HG03571 (cell line): ENCODE measurements around the gene PNMA8A.

Experiments used
- ATAC-seq: cut with Tn5 transposase; IDR thresholded peaks from one replicate; pipeline ENCODE4 v1.9.1; 2021; ENCODE audit not compliant: unreplicated experiment

Gene PNMA8A

DNA sequence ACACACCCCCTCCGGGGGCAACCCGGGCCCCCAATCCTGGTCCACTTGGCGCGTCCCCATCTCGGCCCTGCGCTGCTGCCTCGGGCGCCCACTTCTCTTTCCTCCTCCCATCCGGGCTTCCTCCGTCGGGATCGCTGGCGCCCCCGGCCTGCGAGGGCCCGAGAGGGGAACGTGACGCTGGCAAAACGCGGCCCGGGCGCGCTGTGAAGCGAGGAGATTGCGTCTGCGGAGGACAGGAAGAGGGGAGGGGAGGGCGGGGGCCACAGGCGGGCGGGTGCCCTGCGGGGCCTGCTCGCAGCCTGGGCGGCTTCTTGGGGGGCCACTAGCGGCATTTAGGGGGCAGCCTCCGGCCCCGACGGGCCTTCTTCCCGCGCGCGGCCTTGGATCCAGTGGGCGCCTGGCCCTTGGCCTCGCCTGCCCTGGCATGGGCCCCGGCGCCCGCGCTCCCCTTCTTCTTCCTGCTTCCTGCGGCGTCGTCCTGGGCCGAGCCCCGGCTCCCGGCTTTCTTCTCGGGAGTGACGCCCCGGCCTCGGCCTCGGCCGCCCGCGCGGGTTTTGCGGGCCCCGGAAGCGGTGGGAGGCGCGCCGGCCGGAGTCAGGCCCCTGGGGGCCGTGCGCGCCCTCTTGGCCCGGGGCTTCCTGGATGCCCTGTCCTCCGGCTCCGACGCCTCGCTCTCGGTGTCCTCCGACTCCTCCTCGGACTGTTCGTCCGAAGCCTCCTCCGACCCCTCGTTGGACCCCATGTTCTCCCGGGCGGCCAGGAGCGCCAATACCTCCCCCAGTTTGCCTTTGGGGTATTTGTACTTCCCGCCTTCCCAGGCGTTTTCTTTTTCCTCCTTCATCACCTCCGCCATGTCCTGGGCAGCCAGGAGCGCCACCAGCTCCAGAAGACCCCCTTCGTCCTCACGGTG is 22.1 kb upstream of the PNMA8A start:
- ATAC-seq, result no peak

DNA sequence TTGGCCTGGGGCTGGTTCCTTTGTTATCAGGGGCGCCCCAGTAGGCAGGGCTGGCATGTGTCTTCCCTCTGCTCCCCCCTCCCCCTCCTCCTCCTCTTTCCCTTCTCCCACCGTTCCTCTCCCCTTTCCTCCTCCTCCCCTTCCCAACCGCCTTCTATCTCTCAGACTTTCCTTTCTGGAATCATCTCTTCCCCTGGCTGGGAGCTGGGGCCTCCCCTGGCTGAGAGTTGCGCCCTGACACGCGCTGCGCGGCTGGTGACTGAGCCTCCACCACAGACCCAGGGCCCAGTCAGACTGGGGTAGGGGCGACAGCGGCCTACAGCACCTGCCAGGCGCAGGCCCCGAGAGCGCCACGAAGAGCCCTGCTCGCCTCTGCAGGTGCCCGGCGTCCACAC is 21.5 kb upstream of the PNMA8A start:
- no peak for ATAC-seq

DNA sequence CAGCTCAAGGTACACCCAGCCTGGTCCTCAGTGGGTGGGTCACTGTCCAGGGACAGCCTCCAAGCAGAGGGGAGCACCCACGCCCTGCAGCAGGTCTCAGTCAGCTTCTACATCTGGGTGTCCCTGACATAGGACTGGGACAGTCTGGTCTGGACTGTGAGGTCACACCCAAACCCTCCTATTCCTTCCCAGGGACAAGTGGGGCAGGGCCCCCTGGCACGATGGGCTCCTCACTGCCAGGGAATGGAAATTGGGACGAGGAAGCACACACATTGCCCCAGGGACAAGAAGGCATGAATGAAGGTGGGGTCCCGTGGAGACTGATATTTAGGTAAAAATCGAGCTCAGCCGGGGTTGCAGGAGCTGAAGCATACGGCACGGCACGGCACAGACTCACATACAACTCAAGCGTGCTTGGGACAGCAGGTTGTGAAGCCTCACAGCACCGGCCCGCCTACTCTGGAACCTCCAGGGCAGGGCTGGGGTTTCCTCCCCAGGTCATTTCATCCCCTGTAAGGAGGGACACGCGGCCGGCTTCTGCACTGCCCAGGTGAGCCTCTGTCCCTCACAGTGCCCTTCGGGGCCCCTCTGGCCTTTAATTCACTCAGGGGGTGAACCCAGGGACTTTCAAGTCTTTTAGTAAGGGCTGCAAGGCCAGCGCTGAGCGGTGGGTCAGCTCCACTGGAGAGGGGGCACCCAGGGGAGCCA is 20.8 kb upstream of the PNMA8A start:
- ATAC-seq, result no peak

DNA sequence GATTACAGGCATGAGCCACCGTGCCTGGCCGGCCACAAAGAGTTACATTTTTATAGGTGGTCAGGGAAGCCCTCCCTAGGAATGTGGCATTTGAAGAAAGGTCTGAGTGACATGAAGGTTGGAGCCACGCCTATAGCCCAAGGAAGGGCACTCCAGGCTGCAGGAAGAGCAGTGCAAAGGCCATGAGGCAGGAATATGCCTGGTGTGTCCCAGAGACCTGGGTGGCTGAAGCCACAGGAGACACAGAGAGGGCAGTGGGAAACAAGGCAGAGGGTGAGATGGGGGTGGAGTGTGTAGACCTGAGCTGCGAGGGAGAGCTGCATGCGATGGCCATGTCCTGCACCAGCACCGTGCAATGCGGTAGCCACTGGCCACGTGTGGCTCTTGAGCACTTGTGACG is 19.4 kb upstream of the PNMA8A start:
- ATAC-seq, result no peak

DNA sequence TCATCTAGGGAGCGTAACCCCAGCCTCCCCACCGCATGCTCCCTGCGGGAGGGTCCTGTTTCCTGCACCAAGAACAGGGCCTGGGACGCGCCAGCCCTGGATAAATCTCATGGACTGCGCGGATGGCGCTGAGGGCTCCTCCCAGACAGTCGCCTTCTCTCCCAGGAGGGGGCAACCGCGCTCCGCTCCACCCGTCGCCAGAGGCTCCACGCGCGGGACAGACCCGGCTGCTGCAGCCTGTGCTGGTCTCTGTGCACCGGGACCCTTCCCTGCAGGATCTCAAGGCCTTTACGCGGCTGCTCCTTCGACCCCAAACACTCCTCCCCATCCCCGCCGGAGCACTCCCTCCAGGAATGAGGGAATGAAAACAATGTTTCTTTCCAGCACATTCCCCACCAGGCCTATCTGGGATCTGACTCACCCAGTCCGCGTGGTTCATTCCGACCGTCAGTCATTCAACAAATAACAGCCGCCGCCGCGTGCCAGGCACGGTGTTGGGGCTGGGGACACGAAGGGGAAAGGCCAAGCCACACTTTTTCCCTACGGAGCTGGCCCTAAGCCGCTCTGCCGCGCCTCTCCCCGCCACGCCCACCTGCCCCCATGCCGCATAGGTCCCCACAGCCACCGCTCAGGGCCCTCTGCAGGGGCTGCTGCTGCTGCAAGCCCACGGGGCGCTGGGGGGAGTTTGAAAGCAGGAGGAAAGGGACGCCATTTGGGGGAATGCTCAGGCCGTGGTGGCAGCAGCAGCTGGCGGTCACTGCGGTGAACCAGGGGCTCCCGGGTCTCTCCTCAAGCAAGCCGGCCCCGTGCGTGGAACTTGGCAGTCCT is 18.3 kb upstream of the PNMA8A start:
- ATAC-seq, result no peak

DNA sequence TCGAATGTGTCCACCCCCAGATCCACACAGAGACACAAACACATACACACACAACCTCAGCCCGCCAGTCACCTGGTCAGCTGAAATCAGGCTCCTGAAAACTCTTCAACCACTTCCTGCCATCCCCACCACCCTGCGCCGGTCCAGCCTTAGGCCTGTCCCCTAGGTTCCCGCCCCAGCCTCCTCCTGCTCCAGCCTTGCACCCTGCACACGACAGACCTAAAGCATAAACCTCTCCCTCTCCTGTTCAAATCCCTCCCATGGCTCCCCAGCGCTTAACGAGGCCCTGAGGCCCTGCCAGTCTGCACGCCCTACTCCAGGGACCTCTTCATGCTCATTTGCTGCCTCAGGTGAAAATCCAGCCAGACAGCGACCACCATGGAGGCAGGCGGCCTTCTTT is 17.2 kb upstream of the PNMA8A start:
- no peak for ATAC-seq

DNA sequence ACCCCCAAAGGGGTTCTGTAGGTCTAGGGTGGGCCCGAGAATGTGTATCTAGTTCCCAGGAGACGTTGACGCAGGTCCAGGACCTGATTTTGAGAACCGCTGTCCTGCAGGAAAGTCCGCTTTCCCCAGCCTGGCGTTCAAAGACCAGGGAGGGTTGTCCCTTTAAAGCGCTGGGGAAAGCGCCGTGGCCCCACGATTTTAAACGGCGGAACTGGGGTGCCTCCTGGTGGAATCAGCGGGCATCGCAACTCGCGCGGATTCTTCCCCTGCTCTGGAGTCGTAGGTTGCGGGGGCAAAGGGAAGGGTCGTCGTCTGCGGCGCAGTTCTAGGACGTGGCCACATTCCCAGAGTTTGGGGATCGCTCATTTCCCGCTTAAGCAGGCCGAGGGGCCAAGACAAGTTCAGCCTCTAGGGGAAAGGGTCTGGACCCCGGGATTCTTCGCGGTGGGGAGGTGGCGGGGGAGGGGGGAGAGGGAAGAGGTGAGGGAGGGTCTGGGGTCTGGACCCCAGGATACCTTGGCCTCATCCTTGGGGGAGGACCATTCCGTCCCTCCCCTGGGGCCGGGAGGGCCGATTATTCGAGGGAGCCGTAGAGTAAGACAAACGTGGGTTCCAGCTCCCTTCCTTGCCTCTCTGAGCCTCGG is 16.6 kb upstream of the PNMA8A start:
- ATAC-seq, result no peak

DNA sequence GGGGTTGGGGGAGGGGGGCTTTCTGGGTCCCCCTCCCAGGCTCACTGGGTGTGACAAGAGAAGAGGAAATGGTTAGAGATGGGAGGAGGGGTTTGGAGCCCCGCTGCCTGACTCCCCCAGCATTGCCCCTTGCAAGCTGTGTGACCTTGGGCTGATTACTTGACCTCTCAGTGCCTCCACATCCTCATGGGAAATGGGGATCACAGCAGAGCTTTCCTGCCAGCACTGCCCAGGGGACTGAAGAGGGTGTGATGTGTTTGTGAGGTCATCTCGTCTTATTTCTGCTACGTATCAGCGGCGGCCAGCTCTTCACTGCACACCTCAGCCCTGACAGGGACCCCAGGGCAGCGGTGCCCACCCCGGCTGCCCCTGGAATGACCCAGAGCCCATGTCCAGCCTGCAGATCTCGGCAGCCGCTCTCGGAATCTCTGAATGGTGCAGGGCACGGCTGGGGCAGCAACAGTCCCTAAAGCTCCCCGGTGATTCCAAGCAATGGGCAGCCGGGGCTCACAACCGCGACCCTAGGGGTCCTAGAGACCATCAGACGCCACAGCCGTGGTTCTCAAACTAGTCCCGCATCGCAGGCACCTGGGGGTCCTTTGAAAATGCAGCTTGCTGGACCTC is 15.9 kb upstream of the PNMA8A start:
- ATAC-seq, result no peak

DNA sequence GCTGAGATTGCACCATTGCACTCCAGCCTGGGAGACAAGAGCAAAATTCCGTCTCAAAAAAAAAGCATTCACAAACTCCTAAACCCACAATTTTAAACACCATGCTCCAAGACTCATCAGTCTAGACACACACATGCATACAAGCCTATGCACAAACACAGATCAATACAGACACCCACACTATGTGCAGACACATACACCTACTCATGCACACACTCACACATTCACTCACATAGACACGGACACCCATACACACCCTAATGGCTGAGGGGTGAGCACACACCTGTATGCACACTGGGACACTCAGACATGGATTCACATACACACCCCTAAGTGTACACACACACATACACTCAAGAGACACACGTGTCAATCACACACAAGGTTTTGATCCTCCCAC is 15.0 kb upstream of the PNMA8A start:
- no peak for ATAC-seq

DNA sequence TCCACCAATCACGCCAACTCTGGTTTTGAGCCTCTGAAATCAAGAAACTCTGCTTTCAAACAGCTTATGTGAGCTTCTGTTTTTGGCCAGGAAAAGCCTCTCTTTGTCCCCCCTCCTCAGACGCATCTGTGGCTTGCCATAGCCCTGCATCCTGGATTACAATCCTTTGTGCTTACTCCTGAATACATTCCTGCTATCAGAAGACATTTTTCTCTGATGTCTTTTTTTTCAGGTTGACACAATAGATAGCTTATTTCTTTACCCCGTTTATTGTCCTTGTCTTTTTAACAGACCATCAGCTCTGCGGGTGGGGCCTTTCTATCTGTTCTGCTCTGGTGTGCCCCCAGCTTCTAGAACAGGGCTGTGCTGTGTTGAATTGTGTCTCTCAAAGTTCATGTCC is 13.3 kb upstream of the PNMA8A start:
- ATAC-seq, result no peak

DNA sequence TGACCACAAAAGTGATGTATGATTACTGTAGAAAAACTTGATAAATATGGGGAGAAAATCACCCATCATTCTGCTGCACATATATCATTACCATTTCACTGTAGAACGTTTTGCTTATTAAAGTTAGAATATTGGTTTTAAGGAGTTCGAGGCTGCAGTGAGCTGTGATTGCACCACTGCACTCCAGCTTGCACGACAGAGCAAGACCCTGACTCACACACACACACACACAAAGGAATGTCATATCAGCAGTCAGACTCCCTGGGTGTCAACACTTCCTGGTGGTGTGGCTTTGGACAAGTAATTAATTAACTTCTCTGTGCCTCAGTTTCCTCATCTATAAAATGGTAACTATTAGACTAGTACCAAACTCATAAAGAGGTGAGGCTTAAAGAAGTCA is 11.3 kb upstream of the PNMA8A start:
- no peak for ATAC-seq

DNA sequence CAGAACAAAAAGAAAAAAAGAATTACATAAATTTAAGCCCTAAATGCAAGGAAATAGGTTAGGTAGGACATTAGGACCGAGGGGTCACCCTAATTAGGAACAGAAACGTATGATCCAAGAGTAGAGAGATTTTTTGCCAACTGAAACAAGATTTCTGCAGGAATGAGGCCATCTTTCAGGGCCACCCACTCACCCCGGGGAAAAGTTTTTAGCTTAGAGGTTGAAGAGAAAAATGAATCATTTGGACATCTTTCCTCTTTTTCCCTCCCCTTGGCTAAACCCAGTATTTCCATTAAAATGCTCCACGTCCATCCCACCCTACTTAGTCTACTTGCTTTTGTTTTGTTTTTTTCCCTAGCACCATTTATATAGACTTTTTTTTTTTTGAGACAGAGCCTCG is 10.6 kb upstream of the PNMA8A start:
- ATAC-seq, result no peak

DNA sequence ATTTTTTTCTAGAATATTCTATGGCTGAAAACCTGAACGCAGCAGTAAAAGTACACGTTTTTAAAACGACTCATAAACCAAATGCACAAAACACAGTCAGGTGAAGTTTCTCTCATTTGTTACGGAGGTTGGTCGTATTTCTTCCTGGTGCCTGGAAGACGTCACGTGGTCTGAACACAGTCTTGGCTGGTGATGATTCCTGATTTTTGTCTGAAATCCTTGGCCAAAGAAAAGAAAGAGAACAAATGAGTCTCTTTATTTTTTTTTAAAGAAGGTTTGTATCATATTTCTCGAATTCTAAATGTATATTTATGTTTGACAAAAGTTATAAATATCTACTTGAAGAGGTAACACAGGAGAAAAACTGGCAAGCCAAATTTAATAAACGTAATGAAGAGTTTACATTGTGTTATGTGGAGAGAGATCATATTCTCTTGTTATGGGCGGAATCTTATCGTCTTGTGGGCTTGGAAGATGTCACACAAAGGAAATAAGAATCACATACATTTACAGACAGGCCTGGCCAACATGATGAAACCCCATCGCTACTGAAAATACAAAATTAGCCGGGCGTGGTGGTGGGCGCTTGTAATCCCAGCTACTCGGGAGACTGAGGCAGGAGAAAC is 10.0 kb upstream of the PNMA8A start:
- no peak for ATAC-seq

DNA sequence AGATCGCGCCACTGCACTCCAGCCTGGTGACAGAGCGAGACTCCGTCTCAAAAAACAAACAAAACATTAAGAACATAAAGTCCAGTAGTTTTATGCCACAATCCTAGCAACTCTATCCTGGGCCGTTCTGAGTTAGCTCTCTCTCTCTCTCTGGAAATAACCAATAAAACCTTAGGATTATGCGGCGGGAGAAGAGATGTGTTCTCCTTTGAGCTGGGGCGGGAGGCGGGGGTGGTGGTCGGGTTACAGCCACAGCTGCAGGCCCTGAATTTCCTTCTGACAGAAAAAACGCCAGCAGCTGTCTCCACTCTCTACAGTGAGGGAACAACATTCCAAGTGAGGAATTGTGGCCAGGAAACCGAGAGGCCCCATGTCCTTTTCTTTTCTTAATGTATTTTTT is 9.1 kb upstream of the PNMA8A start:
- no peak for ATAC-seq

DNA sequence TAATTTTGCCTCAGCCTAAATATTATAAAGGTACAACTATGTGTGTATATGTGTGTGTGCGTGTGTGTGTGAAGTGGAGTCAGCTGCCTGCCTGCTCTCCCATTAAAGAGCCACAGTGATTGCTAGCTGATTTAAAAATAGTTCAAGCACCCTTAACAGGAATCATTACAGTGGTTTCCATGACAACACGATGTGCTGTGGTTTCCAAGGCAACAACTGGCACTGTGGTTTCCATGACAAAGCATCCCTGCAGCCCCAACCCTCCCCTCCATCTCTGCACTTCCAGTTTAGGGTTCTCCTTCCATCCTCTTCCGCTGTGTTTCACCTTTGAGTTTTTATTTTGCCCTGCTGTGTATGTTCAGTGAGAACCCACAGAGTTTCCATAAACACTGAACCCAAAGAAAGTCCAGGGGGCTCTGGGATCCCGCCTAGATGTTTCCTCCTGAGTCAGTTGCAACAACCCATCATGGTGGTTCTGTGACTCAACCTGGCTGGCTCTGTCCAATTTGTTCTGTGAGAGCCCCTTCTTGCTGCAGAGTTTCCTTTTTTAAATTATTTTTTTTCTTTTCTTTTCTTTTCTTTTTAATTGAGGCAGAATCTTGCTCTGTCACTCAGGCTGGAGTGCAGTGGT is 7.1 kb upstream of the PNMA8A start:
- ATAC-seq, result no peak

DNA sequence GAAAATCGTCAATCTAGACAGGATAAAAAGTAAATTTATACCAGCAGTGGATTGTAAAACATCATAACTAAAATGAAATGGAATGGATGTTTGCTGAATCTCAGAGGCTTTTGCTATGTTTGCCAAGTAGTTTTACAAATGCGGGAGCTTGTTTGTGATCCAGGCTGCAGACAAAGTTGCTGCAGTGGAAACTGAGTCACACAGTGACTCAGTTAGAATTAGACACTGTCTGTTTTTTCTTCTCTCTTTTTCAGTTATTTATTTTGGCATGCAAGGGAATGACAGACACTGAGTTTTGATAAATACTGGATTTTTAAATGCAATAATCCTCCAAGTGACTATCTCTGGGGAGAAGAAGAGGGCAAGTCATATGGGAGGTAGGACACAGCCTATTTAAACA is 4.6 kb upstream of the PNMA8A start:
- no peak for ATAC-seq

DNA sequence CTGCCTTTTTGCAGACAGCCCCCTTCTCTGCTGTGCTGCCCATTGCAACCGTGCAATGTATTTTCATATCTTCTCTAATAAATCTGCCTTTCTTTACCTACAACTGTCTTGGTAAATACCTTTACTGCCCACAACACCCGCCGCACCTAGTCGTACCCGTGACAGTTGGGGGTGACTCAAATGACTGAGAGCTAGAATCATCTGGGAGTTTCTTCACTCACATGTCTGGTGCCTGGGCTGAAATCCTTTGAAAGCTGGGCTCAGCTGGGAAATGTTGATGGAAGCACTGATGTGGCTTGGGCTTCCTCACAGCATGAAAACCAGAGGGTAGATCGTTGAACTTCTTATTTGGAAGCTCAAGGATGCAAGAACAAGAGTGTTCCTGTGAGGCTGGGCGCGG is 2.8 kb upstream of the PNMA8A start:
- no peak for ATAC-seq

DNA sequence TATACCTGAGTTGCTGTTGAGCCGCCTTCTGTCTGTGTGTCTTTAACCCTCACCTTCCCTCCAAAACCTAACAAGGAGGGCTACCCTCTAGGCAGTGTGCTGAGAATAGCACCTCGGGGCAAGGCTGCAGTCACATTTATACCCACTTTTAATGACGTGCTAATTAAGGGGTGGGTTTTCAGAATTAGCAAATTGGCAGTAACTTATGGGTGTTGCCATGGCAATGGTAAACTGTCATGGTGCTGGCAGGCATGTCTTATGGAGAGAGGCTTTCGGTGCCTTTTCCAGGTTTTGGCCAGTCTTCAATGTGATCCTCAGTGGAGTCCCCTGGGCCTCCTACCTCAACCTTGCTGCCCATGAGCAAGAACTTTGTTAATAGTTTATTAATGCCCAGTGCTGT is 1.2 kb upstream of the PNMA8A start:
- ATAC-seq, result no peak

DNA sequence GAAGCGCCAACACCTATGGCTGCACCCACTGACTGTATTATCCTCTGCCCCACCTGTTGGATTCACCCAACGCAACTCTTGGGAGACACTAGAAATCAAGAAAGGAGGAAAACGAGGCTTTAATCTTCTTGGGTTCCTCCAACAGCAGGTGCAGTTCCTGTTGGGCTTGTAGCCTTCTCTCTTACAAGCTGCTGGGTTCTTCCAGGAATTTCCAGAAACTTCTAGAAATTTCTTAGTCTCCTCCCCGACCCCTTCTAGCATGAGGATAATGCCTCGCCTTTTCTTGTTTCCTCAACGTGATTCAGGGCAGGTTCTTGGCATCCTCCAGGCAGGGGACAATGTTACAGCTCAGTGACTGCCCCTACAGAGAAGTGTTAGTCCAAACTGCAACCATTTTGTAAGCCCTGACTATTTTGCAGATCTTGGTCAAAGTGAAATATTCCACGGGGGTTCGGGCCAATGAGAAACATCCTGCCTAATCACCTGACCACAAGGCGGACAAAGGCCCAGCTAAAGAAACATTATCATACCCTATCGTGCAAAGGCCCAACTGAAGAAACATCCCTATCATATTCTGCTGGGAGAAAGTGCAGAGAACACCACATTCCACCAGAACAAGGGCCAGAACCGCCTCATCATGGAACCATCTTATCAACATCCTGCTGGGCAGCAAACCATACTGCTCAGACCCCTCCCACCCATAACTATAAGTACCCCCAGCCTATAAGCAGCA is 614 bp upstream of the PNMA8A start:
- no peak for ATAC-seq
